ENCODE data around the gene PCDHGA11.
"Not testable (repeated sequence)": the region's sequence is repeated elsewhere in the genome, so short reads cannot be mapped to it uniquely, and the experiment has no call there.

The PCDHGA11 gene

DNA sequence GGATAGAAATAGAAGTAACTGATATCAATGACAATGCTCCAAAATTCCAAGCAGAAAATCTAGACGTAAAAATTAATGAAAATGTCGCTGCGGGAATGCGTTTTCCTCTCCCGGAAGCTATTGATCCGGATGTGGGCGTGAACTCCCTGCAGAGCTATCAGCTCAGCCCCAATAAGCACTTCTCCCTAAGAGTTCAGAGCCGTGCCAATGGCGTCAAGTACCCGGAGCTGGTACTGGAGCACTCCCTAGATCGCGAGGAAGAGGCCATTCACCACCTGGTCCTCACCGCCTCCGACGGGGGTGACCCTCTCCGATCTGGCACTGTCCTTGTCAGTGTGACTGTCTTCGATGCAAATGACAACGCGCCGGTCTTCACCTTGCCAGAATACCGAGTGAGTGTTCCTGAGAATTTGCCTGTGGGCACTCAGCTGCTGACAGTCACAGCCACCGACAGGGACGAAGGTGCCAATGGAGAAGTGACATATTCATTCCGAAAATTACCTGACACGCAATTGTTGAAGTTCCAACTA, 7.2 kb upstream of the PCDHGA11 start:
- in situ Hi-C loops (cut with MboI; ENCODE audit: low sequenced_read_pairs, unreplicated experiment): no loop called here
- TF ChIP-seq, protein P1, sequence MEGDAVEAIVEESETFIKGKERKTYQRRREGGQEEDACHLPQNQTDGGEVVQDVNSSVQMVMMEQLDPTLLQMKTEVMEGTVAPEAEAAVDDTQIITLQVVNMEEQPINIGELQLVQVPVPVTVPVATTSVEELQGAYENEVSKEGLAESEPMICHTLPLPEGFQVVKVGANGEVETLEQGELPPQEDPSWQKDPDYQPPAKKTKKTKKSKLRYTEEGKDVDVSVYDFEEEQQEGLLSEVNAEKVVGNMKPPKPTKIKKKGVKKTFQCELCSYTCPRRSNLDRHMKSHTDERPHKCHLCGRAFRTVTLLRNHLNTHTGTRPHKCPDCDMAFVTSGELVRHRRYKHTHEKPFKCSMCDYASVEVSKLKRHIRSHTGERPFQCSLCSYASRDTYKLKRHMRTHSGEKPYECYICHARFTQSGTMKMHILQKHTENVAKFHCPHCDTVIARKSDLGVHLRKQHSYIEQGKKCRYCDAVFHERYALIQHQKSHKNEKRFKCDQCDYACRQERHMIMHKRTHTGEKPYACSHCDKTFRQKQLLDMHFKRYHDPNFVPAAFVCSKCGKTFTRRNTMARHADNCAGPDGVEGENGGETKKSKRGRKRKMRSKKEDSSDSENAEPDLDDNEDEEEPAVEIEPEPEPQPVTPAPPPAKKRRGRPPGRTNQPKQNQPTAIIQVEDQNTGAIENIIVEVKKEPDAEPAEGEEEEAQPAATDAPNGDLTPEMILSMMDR (IDR thresholded peaks at IDR 0.05; ENCODE audit: borderline replicate concordance, control extremely low read depth, extremely low read depth, insufficient read depth, missing control alignments): no peak
- DNase-seq (ENCODE audit: low spot score): no peak

DNA sequence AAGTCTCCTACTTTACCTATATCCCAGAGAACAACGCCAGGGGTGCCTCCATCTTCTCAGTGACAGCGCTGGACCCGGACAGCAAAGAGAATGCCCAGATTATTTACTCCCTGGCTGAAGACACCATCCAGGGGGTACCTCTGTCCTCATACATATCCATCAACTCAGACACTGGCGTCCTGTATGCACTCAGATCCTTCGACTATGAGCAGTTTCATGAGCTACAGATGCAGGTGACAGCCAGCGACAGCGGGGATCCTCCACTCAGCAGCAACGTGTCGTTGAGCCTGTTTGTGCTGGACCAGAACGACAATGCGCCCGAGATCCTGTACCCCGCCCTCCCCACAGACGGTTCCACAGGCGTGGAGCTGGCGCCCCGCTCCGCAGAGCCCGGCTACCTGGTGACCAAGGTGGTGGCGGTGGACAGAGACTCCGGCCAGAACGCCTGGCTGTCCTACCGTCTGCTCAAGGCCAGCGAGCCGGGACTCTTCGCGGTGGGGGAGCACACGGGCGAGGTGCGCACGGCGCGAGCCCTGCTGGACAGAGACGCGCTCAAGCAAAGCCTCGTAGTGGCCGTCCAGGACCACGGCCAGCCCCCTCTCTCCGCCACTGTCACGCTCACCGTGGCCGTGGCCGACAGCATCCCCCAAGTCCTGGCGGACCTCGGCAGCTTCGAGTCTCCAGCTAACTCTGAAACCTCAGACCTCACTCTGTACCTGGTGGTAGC, 6.1 kb upstream of the PCDHGA11 start:
- DNase-seq (ENCODE audit: low spot score); in situ Hi-C loops (cut with MboI; ENCODE audit: low sequenced_read_pairs, unreplicated experiment): not testable (repeated sequence)

GRCh38 chr5:141415275-141415618, 5.6 kb upstream of the PCDHGA11 start:
- in situ Hi-C loops (cut with MboI; ENCODE audit: low sequenced_read_pairs, unreplicated experiment); DNase-seq (ENCODE audit: low spot score): not testable (repeated sequence)

DNA sequence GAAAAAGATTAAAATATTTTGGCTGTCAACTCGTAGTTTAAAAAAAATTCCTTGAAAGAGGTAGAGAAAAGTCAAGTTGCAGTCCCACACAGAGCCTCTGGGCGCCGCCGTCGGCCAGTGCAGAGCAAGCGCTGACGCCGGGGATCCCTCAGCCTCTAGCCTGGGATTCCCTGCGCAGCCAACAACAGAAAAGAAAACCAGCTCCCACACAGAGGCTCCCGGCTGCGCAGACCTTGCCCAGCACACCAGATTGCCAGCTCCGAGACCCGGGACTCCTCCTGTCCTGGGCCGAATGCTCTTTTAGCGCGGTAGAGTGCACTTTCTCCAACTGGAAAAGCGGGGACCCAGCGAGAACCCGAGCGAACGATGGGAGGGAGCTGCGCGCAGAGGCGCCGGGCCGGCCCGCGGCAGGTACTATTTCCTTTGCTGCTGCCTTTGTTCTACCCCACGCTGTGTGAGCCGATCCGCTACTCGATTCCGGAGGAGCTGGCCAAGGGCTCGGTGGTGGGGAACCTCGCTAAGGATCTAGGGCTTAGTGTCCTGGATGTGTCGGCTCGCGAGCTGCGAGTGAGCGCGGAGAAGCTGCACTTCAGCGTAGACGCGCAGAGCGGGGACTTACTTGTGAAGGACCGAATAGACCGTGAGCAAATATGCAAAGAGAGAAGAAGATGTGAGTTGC, 3.2 kb upstream of the PCDHGA11 start, which contains the start of gene PCDHGB7:
Gene PCDHGB7 (plus strand): TSS at position 184 of the 679 bp plus-strand sequence. CDS start 183 bp downstream, at position 367.
- TF ChIP-seq, protein P1 (IDR thresholded peaks at IDR 0.05; ENCODE audit: borderline replicate concordance, control extremely low read depth, extremely low read depth, insufficient read depth, missing control alignments): peak; percentile 52
- in situ Hi-C loops (cut with MboI; ENCODE audit: low sequenced_read_pairs, unreplicated experiment): not testable (repeated sequence)
- peak; percentile 82 for DNase-seq (ENCODE audit: low spot score)

DNA sequence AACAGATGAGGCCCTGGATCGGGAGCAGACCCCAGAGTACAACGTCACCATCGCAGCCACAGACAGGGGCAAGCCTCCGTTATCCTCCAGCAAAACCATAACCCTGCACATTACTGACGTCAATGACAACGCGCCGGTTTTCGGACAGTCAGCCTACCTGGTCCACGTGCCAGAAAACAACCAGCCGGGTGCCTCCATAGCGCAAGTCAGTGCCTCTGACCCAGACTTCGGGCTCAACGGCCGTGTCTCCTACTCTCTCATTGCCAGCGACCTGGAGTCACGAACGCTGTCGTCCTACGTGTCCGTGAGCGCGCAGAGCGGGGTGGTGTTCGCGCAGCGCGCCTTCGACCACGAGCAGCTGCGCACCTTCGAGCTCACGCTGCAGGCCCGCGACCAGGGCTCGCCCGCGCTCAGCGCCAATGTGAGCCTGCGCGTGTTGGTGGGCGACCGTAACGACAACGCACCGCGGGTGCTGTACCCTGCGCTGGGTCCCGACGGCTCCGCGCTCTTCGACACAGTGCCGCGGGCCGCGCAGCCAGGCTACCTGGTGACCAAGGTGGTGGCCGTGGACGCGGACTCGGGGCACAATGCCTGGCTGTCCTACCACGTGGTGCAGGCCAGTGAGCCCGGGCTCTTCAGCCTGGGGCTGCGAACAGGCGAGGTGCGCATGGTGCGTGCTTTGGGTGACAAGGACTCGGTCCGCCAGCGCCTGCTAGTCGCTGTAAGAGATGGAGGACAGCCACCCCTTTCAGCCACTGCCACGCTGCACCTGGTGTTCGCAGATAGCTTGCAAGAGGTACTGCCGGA, 1.6 kb upstream of the PCDHGA11 start:
- in situ Hi-C loops (cut with MboI; ENCODE audit: low sequenced_read_pairs, unreplicated experiment): no loop called here
- no peak for DNase-seq (ENCODE audit: low spot score)
- TF ChIP-seq, protein P1 (IDR thresholded peaks at IDR 0.05; ENCODE audit: borderline replicate concordance, control extremely low read depth, extremely low read depth, insufficient read depth, missing control alignments): no peak

GRCh38 chr5:141421489-141421855, 621 bp downstream of the PCDHGA11 start:
- in situ Hi-C loops (cut with MboI; ENCODE audit: low sequenced_read_pairs, unreplicated experiment): loop anchor here (5.0 kb wide), 1 partner anchor 136 kb away; no protein-coding TSS in a partner anchor
- DNase-seq (ENCODE audit: low spot score): no peak
- TF ChIP-seq, protein P1 (IDR thresholded peaks at IDR 0.05; ENCODE audit: borderline replicate concordance, control extremely low read depth, extremely low read depth, insufficient read depth, missing control alignments): no peak

- no peak for DNase-seq (ENCODE audit: low spot score)
- TF ChIP-seq, protein P1 (IDR thresholded peaks at IDR 0.05; ENCODE audit: borderline replicate concordance, control extremely low read depth, extremely low read depth, insufficient read depth, missing control alignments): no peak
- in situ Hi-C loops (cut with MboI; ENCODE audit: low sequenced_read_pairs, unreplicated experiment): loop anchor here (5.0 kb wide), 1 partner anchor 134 kb away; no protein-coding TSS in a partner anchor
These were observed 2.0 kb downstream of the PCDHGA11 start for GRCh38 chr5:141422742-141423291.

Data from GM13976 (cell line).